HG02981 (cell line): ENCODE results near the gene PTPN23.
"Not testable (repeated sequence)": the region's sequence is repeated elsewhere in the genome, so short reads cannot be mapped to it uniquely, and the experiment has no call there.

Source experiments
- ATAC-seq: cut with Tn5 transposase; IDR thresholded peaks from one replicate; pipeline ENCODE4 v1.9.1; 2021; ENCODE audit warnings: mild to moderate bottlenecking, moderate library complexity; ENCODE audit not compliant: unreplicated experiment

PTPN23 gene, protein sequence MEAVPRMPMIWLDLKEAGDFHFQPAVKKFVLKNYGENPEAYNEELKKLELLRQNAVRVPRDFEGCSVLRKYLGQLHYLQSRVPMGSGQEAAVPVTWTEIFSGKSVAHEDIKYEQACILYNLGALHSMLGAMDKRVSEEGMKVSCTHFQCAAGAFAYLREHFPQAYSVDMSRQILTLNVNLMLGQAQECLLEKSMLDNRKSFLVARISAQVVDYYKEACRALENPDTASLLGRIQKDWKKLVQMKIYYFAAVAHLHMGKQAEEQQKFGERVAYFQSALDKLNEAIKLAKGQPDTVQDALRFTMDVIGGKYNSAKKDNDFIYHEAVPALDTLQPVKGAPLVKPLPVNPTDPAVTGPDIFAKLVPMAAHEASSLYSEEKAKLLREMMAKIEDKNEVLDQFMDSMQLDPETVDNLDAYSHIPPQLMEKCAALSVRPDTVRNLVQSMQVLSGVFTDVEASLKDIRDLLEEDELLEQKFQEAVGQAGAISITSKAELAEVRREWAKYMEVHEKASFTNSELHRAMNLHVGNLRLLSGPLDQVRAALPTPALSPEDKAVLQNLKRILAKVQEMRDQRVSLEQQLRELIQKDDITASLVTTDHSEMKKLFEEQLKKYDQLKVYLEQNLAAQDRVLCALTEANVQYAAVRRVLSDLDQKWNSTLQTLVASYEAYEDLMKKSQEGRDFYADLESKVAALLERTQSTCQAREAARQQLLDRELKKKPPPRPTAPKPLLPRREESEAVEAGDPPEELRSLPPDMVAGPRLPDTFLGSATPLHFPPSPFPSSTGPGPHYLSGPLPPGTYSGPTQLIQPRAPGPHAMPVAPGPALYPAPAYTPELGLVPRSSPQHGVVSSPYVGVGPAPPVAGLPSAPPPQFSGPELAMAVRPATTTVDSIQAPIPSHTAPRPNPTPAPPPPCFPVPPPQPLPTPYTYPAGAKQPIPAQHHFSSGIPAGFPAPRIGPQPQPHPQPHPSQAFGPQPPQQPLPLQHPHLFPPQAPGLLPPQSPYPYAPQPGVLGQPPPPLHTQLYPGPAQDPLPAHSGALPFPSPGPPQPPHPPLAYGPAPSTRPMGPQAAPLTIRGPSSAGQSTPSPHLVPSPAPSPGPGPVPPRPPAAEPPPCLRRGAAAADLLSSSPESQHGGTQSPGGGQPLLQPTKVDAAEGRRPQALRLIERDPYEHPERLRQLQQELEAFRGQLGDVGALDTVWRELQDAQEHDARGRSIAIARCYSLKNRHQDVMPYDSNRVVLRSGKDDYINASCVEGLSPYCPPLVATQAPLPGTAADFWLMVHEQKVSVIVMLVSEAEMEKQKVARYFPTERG (N-terminal part only)

DNA sequence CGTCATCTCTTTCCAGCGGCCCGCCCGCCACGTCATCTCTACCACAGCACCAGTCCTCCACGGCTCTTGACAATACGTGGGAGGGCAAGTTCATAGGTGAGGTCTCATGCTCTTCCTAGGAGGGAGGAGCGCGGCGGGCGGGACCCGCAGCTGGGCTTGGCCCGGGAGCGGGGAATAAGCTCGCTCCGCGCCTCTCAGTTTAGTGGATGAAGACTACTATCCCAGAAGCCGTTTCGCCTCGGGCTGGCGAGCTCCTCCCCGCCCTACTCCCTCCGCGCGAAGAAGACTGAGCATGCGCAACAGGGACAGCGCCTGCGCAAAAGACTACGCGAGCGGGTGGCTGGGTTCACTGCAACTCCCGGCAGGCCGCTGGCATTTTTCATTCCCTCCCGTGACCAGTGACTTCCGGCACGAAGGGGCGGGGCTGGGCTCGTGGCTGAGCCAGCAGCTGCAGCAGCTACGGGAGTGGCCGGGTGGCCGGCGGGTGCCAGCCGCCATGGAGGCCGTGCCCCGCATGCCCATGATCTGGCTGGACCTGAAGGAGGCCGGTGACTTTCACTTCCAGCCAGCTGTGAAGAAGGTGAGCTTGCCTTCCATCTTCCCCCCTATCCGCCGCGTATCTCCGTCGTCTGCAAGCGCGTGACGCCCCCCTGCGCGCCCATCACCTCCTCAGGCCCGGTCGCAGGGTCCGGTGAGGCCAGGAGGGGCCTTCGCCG is at the start of gene PTPN23:
TSS of gene PTPN23 (plus strand) at position 421 of the 716 bp plus-strand sequence. CDS start at position 497, 76 bp downstream.
- ATAC-seq = peak; percentile 69

DNA sequence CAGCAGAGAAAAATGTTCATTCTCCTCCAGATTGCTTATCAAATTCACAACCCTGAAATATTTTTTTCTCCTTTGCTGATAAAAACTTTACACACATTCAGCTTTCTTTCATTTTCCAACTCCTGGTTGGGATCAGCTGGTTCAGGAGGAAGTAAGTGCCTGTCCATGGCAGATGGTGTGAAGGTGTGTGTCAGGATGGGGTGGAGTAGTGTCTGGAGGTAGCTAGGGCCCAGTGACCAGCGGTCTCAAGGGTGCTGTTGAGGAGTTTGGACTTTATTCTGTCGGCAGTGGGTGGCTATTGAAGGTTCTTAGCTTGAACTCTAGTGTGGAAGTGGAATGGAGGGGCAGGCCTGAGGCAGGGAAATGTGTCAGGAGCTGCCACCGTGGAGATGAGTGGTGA is 46.9 kb upstream of the PTPN23 start:
- no peak for ATAC-seq

DNA sequence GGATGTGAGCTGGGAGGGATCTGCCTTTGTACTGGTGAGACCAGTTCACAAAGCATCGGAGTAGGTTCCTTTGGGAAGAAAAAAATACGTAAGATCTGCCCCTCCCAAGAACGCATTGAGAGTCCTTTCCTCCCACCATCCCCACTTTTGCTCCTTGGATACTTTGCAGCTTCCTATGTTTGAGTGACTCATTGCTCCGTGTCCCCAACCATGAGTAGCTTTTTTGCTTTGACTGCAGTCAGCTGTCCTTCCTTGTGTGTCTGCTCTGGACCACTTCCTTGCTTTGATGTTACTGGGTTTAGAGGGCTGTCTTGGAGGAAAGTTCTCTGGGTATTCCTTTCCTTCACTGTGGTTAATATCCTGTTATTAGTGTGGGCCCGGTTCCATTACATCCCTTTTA is 43.2 kb upstream of the PTPN23 start:
- no peak for ATAC-seq

DNA sequence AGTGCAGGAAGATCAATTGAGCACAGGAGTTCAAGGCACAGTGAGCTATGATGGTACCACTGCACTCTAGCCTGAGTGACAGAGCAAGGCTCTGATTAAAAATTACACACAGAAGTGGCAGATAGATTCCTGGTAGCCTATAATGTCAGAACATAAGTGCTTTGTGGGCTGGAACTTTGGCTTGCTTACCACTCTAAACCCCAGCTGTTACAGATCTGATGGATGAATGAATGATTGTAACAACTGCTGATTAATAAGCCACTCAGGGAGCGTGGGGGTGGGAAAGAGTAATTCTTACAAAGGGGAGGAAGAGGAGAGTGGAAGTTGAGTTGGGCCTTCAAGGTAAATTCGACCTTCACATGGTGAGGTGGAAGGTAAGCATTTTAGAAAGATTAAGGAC is 40.9 kb upstream of the PTPN23 start:
- no peak for ATAC-seq

DNA sequence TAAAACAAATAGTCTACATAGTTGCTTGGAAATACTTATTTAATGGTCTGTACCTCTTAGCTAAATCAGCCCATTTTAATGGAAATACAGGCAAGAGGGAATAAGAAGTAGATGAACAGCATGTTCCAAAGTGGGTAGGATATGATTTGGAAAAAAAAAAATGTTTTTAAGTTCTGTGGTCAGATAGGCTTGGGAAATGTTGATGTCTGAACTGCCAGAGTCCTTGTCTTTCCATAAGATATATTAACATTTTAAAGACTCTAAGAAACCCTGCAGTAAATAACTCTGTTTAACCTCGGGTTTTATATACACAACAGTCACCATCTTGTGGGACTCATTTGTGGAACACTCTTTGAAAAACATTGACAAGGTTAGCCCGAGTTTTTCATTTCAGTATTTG is 40.0 kb upstream of the PTPN23 start:
- no peak for ATAC-seq

DNA sequence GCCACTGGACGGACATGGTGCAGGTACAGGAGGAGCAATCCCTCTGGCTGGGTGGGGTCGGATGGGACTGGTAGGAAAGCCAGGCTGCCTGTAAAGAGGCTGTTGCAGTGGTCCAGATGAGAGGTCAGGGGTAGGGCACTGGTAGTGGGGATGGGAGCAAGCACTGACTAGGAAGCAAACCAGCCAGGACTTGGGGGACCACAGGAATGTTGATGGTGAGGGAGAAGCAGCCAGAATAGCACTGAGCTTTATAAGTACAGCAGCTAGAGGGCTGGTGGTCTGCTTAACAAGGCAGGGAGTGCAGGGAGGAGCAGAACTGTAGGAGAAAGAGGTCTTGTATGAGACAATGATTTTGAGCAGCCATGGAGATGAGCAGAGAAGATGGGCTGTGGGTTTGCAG is 38.7 kb upstream of the PTPN23 start:
- no peak for ATAC-seq

DNA sequence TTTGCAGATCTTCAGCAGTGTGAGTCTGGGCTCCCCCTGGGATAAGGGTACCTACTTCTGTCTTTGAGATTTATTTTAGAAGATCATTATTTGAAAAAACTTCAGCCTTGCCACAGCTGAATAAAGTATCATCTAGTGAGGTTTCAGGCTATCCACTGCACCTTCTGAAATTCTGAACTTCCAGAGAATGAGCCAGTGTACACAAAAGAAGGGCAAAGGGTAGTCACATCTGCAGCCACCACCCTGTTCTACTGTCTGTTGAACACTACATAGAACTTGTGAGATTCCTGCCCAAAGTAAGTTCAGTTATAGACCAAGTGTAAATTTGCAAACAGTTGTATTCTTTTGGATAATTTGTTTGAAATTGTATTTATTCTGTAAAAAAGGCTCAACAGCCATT is 38.0 kb upstream of the PTPN23 start:
- ATAC-seq = no peak

DNA sequence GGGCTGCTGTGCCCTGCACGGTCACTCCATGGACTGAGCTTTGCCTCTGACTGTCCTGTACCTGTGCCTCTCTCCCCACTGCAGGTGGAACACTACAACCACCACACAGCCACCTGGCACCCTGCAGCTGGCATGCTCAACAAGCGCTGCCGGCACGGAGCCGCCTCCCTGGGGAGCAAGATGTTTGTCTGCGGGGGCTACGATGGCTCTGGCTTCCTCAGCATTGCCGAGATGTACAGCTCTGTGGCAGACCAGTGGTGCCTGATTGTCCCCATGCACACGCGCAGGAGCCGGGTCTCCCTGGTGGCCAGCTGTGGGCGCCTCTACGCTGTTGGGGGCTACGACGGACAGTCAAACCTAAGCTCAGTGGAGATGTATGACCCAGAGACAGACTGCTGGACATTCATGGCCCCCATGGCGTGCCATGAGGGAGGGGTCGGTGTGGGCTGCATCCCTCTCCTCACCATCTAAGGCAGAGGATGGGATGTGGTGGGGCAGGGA is 37.3 kb upstream of the PTPN23 start:
- ATAC-seq = no peak

DNA sequence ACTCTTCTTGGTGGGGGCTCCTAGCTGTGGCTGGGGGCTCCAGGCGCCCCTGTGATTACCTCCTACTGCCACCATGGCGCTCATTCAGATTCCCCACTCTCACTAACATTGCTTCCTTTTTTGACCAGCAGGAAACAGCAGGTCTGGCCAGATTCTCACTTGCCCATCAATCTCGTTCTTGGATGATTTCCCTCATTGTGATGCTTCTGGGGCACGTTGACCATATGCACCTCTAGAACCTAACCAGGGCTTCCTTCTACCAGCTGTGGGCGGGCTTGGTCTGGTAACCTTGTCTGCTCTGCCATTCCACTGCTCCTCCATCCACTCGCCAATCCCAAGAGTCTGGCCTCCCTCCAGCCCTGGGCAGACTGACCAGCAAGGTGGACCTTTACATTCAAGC is 35.9 kb upstream of the PTPN23 start:
- ATAC-seq = no peak

DNA sequence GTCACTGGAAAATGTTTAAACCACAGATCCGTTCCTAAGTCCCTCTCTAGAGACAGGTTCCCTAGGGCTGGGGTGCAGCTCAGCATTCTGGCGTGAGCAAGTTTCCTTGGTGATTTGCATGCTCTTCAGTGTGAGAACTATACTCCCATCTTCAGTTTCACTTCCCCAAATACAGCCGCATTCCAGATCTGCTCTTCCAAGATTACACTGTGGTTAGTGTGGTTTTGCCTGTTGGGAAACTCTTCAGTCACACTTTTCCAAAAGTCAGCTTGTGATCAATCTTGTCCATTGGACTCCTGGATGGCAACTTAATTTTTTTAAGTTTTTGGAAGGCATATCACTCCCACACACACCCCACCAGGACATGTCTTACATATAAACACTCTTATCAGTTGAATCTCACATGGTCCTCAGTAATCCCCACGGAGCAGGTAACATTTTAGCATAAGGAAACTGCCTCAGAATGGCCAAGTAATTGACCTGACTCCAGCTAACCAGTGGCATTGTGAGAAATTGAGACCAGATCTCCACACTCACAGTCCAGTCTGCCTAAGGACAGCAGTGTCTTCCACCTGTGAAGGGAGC is 33.5 kb upstream of the PTPN23 start:
- ATAC-seq = peak; percentile 63

DNA sequence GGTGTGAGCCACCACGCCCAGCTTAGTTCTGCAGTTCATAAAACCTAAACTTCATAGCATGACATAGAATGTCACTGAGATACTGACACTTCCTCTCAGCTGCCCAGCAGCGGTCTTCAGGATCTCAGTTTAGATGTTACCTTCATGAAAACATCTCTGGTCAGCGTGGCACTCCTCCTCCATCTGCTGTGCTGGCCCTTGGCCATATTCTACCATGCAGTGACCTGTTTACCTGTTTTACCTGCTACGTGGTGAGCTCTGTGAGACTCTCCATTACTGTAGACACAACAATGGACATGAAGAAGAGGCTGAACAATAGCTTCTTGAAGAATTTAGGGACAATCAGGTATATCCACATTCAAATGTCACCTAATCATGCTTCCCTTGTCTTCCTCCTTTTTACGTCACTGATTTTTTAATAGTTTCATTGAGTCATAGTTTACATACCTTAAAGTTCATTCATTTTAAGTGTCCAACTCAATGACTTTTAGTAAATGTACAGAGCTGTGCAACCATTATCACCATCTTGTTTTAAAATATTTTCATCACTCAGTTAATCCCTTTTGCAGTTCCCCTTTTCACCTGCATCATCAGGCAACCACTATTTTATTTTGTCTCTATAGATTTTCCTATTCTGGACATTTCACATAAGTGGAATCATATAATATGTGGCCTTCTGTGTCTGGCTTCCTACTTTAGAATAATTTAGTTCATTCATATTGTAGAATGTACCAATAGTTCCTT is 32.2 kb upstream of the PTPN23 start:
- ATAC-seq = no peak

DNA sequence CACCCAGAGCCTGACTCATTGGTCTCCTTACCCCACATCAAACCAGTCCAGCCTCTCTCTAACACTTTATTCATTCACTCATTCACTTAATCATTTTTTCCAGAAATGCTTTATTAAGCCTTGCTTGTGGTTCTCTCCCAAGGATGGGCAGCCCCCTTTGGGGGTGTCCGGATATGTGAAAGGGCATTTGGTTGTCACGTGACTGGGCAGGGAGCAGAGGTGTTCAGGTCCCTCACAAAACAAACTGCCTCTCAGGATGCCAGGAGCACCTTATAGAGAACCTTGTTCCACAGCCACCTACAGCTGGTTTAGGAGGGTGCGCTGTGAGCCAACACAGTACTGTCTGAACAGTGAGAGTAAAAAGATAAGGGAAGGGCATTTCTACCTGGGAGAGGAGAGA is 25.8 kb upstream of the PTPN23 start:
- ATAC-seq = no peak

DNA sequence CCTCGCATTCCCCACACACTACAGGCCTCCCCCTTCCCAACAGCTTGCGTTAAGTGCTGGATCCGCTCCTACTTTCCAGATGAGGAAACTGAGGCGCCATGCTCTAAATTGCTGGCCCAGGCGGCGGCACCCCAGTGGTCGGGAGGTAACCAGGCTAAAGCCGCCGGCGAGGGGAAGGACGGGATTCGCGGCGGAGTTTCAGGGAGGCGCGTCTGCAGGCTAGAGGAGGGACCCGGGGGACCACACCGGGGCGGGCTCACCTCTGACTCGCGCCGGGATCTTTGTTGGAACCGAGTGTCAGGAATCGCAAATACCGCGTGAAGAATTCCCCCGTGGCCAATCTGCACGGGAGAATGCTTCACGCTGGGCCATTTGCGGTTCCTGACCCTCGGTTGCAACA is 24.6 kb upstream of the PTPN23 start:
- ATAC-seq = no peak

DNA sequence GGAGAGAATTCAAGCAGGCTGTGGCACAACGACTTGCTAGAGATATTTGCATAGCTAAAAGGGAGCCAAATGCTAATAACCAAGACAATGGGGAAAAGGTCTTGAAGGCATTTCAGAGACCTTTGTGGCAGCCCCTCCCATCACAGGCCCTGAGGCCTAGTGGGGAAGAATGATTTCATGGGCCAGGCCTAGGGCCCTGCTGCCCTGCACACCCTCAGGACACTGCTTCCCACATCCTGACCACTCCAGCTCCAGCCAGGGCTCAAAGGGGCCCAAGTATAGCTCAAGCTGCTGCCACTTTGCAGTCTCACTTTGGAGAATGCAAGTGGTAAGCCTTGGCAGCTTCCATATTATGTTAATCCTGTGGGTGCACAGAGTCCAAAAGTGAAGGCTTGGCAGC is 21.5 kb upstream of the PTPN23 start:
- ATAC-seq = no peak

DNA sequence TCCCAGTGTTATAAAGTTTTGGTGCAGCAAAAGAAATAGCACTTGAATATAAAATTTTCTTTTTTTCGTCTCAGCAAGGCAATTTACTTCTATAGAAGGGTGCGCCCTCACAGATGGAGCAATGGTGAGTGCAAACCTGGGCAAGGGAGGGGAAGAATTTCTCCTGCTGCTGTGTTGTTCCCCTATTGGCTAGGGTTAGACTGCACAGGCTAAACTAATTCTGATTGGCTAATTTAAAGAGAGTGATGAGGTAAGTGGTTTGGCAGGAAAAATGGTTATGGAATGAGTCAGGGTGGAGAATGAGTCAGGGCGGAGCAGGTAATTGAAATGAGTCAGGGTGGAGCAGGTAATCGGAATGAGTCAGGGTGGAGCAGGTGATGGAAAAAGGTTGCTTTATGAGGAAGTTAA is 20.7 kb upstream of the PTPN23 start:
- not testable (repeated sequence) for ATAC-seq

DNA sequence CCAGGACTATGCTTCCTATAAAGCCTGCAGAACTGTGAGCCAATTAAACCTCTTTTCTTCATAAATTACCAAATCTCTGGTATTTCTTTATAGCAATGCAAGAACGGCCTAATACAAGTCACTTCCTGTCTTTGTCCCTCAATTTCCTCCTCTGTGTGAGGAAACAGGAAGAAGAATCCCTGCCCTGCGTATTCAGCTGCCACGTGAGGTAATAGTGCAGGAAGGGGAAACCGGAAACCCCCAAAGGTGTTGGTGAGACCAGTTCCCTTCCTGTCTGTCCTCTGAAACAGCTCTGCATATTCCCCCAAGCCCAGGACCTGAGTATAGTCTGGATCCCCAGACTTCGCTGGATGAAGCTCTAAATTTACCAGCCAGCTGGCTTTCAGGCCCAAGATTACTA is 18.1 kb upstream of the PTPN23 start:
- no peak for ATAC-seq

DNA sequence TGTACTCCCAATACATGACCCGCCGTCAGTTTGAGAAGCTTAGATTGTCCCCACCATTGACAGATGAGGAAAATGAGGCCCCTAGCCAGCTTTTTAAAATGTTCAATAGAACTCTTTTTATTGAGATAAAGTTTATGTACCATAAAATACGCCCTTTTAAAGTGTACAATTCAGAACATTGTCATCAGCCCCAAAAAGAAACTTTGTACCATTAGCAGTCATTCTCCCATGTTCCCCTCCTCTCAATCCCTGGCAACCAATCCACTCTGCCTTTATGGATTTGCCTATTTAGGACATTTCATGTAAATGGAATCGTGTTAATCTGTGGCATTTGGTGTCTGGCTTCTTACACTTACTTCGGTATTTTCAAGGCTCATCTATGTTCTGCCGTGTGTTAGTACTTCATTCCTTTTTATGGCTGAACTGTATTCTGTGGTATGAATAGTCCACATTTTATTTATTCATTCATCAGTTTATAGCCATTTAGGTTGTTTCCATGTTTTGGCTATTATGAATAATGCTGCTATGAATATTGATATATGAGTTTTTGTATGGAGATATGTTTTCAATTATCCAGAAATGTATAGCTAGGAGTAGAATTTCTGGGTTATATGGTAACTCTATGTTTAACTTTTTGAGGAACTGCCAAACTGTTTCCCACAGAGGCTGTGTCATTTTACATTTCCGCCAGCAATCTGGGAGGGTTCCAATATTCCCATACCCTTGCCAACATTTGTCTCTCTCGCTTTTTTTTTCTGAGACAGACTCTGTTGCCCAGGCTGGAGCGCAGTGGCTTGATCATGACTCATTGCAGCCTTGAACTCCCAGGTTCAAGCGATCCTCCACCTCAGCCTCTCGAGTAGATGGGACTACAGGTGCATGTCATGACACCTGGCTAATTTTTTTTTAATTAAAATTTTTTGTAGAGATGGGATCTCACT is 15.3 kb upstream of the PTPN23 start:
- ATAC-seq = no peak

DNA sequence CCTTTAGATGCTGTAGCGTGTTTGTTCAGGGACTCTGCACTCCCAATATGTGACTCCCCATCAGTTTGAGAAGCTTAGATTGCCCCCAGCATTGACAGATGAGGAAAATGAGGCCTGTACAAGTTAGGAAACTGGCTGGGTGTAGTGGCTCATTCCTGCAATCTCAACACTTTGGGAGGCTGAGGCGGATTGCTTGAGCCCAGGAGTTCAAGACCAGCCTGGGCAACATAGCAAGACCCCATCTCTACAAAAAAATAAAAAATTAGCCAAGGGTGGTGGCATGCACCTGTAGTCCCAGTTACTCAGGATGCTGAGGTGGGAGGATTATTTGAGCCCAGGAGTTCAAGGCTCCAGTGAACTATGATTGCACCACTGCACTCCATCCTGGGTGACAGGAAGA is 14.0 kb upstream of the PTPN23 start:
- no peak for ATAC-seq
